HG03520 (cell line): ENCODE data around the gene TGIF1.
"Not testable (repeated sequence)": the region's sequence is repeated elsewhere in the genome, so short reads cannot be mapped to it uniquely, and the experiment has no call there.

Experiments used
- ATAC-seq: cut with Tn5 transposase; IDR thresholded peaks from one replicate; pipeline ENCODE4 v1.9.1; 2021; ENCODE audit warnings: mild to moderate bottlenecking, moderate library complexity; ENCODE audit not compliant: unreplicated experiment

The TGIF1 gene

DNA sequence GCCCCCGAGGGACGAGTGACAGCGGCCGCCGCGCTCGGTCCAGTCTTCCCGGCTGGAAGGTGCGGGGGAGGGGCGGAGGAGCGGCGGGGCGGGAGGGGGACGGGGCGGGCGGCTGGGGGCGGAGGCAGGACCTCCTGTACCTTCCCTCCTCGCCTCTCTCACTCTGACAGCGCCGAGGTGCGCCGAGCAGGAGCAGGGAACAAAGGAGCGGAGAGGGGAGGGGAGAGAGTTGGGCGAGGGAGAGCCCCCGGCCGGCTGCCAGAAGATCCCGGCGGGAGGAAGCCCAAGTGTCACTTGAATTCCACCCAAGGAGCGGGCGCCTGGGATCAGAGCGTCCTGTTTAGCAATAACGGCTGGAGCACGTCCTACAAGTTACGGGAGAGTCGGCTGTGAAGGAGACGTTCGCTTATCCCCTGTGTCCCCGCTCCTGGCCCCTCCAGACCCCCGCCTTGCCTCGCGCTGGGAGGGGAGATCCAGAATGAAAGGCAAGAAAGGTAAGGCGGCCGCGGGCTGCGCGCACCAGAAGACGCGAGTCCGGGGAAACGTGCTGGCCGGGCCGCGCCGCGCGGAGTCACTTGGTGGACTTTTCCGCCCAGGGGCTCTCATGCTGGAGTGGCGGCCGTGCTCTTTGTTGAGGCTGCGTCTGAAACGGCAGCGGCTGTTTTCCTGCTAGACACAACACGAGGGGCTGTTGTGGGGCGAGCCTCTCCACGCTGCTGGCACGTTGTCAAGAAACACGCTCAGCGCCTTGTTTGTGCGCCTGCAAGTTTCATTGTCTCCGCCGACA, at the start of gene TGIF1:
Gene TGIF1, plus strand, starts transcription at position 161 of the 787 bp plus-strand sequence. Its CDS starts 318 bp downstream, at position 479.
- no peak for ATAC-seq

DNA sequence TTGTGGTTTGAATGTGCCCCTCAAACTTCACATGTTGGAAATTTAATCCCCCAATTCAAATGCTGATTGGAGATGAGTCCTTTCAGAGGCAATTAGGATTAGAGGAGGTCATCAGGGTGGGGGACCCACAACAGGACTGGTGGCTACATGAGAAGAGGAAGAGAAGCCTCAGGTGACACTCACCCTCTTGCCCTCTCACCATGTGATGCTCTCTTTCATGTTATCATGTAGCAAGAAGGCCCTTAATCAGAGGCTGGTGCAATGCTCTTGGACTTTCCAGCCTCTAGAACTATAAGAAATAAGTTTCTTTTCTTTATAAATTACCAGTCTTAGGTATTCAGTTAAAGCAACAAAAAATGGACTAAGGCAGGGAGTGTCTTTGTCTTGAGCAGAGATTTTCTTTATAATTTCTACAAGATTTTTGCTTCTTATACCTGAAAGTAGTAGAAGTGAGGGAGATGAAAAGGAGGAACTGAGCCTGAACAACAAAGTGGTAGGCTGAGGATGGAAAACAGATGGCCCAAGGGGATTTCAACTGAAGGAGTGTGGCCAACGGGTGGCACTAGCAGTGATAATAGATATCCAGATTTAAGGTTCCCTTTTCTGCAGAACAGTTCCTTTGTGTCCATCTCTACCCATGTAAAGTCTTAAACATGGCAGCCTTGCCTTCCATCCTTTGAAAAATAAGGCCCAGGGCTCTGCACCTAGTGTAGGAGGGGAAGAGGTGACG, 49.2 kb upstream of the TGIF1 start:
- ATAC-seq: no peak

DNA sequence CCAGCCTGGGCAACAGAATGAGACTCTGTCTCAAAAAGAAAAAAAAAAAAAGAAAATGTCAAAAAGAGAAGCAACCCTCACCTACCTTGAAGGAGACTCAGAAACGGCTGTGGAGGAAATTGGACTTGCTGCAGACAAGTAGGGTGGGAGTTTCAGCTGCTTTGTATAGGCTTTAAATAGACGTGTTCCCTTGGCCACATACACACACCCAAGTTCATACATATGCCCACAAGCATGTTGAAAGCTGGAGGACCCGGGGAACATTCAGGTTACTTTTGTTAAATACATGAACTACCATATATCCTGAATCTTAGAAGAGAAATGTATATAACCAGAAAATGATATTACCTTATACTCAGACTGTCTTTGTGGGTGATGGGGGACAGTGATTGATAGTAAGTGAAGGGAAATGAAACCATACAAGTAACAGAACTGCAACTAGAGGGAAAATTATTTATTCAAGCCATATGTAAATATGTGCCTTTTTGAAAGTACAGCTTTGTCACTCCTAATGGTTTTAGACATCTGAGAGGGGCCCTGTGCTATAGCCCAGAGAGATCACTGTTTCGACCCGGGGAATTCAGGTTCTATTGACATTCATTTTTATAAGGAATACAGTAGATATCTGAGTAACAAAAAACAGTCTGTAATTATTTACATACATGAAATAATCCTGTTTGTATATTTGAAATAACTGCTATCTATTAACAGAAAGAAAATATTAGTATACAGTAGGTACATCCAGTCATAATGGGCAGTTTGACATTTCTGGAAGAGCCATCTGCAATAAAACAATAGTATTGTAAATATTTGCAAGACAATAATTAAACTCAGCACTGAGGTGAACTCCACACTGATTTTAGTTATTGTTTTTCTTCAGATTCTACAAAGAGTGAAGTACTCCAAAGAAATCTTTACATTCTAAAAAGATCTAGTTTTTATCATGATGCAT, 48.0 kb upstream of the TGIF1 start:
- ATAC-seq: peak; percentile 93

DNA sequence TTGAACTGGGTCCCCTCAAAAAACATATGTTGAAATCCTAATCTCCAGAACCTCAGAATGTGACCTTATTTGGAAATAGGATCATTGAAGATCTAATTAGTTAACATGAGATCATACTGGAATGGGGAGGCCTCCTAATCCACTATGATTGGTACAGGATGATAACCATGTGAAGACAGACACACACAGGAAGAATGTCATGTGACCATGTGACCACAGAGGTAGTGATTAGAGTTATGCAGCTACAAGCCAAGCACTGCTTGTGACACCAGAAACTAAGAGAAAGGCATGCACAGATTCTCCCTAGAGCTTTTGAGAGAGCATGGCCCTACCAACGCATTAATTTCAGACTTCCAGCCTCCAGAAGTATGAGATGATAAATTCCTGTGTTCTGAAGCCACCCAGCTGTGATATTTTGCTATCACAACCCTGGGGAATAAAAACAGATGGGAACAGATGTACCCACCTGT, 47.0 kb upstream of the TGIF1 start:
- ATAC-seq: no peak

DNA sequence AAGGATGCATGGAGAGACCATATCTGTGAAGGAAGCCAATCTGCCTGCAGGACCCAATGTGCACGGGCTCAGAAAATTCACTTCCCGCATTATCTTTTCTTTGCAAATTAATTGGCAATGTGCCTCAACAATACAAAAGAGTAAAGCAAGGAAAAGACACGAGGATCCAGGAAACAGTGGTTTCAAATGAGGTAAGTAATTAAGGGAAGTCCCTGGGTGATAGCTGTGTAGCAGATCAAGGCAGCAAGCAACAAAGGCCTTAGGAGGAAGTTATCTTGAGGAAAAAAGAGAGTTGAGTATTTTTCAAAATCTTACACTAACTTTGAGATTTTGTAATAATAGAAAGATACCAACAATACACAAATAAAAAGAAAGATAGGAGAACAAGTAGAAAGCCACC, 44.3 kb upstream of the TGIF1 start:
- ATAC-seq: no peak

DNA sequence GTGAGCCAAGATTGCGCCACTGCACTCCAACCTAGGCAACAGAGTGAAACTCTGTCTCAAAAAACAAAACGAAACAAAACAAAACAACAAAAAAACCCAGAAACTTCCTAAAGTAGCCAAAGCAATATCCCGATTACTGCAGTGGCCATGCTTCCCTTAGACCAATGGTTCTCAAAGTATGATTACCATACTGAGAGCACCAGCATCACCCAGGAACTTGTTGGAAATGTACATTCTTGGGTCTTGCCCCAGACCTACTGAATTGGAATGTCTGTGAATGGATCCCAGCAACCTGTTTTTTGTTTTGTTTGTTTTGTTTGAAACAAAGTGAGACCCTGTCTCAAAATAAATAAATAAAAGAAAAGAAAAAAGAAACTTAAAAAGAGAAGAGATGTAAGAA, 41.9 kb upstream of the TGIF1 start:
- ATAC-seq: no peak

DNA sequence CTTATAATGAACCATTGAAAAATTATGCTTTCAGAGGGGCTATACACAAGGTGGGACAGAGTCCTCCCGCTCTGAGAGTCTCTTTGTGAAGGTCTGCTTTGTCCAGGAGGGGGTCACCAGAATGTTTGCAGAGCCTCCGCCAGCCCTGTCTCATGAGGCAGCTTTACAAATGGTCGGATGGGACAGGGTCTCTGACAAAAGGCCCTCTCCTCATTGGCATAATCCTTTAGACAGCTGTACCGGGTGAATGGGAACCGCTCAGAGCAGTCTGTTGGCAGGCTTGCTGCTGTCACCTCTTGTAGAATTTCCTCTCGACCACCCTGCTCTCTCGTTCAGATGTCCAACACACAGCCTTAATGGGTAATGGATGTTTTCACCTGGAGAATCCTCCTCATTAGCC, 40.2 kb upstream of the TGIF1 start:
- ATAC-seq: no peak

DNA sequence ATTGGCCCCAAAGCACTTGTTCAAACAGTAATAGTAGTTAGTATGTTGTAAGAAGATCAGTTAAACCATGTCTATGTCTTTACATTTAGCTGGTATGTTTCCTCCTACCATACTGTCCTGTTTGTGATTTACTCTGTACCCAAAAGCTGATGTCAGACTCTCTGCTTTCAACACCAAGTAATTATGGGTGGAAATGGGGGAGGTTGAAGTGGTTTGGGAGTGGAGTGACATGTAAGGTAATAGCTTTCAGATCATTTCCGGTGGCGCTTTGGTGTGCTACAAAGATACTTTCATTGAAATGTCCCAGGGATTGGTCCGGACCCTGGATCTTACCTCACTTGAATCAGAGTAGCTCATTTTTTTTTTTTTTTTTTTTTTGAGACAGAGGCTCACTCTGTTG, 39.7 kb upstream of the TGIF1 start:
- no peak for ATAC-seq

DNA sequence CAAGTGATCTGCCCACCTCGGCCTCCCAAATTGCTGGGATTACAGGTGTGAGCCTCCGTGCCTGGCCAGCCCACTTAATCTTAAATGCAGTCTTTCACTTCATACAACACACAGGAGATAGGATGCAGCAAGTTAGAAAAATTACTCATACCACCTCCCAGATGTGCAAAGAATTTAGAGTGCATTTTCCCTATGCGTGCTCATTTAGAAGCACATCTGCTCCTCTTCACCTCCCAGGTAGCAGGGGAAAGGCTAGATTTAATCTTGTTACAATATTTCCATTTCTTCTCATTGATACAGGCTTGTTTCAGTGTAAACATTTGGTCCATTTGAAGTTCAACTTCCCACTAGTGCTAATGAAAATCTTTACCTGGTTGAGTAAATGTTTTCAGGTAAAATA, 39.1 kb upstream of the TGIF1 start:
- not testable (repeated sequence) for ATAC-seq

DNA sequence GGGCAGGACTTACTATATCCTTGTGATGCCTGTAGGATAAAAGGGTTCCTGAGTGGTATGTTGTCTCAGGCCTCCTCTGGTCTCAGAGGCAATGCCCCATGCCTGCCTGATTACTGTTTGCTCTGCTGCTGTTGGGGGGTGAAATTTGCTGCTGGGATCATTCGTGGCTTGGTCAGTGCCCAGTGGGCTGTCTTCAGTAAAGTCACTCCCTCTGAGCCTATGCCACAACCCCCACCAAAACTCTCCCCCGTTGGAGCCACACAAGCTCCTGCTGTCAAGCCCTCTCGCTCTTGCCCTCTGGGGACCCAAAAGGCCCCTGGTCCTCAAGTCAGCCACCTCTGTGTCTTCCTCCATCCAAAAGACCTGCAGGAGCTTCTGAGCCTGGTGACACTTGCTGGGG, 38.6 kb upstream of the TGIF1 start:
- ATAC-seq: no peak

DNA sequence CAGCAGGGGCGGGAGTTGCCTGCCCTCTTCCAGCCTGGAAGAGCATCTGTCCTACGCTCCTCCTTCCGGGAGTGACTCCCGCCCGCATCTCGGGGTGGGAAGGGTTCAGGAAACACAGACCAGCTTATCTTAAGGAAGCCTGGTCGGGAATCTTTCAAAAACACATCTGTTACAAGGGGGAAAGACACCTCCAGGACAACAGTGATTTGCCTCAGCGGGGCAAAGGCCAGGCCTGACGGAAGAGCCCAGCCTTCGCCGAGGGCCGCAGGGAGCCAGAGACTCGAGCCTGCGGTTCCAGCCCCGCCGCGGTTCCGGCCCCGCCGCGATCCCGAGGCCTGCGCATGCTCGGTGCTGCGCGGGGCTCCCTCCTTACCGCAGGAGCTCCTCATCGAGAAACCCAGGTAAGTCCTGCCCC, 38.1 kb upstream of the TGIF1 start:
- ATAC-seq: no peak

DNA sequence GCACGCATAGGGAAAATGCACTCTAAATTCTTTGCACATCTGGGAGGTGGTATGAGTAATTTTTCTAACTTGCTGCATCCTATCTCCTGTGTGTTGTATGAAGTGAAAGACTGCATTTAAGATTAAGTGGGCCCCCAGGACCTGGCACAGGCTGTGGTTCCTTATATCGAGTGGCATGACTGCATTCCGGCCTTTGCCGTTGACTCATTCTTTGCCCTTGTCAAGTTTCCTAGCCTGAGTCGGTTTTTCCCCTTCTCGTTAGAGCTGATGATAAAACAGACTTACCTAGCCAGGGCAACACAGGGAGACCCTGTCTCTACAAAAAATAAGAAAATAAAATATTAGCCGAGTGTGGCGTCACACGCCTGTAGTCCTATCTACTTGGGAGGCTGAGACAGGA, 37.4 kb upstream of the TGIF1 start:
- ATAC-seq: not testable (repeated sequence)

DNA sequence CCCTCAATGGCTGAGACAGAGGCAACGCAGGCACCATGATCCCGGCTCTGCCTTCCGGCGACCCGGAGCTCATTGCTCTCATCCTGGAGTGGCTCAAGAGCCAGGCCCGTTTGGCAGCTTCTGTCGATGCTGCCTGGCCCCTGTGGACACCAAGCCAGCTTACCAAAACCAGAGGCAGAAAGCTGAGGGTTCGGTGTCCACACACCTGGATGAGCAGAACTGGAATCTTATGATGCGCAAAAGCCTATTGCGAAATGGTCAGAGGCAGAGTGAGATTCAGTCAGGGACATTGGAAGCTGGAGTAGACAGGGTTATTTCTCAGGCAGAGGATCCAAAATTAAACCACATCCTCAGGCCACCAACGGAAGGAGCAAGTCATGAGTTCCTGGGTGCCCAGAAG, 34.9 kb upstream of the TGIF1 start:
- no peak for ATAC-seq

DNA sequence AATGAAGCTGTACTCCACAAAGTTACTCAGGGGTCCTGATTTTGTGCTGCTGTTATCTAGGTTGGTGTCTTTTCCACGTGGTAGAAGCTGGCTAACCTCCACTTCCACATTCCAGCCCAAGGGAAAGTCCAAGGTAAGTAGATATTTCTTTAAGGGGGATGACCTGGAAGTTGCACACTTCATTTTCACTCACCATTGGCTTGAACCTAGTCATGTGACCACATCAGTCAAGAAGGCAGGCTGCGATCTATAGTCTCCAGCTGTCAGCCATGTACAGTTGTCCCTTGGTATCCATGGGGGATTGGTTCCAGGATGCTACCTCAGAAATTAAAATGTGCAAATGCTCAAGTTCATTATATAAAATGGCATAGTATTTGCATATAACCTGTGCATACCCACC, 31.9 kb upstream of the TGIF1 start:
- no peak for ATAC-seq

DNA sequence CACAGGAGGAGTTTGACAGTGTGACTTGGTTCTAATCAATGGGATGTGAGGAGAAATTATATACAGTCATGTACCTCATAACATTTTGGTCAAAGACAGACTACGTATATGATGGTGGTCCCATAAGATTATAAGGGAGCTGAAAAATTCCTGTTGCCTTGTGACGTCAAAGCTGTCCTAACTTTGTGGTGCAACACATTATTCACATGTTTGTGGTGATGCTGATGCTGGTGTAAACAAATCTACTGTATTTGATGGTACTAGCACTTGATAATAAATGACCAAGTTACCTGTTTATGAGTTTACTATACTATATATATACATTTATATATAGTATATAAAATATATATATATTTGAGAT, 29.1 kb upstream of the TGIF1 start:
- no peak for ATAC-seq

DNA sequence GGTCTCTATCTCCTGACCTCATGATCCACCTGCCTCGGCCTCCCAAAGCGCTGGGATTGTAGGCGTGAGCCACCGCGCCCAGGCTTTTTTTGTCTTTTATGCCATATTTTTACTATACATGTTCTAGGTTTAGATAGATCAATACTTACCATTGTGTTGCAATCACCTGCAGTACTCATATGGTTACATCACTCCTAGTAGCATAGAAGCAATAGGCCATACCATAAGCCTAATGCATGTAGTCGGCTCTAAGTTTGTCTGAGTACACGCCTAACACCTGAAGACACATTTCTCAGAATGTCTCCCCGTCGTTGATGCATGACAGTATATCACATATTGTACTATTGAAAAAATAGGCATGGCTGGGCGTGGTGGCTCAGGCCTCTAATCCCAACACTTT, 27.1 kb upstream of the TGIF1 start:
- ATAC-seq: no peak

DNA sequence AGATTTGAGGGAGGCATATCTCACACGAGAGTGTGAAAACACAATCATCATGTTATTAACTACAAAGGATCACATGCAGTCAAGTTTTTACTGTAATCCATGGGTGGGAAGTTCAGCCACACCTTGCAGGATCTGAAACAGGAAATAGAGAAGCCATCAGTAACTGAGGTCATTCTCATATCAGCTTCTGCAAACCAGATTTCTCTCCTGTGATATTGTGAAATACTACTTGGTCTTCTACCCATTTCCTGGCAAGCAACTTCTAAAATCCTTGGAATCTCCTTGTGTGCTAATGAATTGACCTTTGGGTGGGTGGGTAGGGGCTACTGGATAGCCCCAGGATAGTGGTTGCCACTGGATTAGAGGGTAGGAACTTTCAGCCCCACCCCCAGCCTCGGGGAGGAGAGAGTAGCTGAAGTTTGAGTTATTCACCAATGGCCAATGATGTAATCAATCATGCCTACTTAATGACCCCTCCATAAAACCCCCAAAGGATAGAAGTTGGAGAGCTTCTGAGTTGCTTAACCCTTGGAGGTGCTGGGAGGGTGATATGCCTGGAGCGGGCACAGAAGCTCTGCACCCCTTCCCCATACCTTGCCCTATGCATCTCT, 25.6 kb upstream of the TGIF1 start:
- ATAC-seq: no peak

DNA sequence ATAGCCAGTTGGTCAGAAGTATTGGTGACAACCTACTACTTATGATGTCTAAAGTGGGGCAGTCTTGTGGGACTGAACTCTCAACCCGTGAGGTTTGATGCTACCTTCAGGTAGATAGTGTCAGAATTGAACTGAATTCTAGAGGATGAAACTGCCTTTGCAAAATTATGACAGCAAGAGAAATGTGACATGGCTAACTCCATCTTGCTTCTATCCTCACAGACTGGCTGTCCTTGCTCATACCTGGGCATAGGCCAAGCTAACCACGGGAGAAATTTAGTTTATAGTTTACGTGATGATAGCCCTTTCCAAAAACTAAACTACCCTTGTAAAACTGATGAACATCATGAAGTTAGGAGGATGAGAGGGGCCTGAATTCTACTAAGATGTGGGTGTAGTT, 24.9 kb upstream of the TGIF1 start:
- ATAC-seq: no peak

DNA sequence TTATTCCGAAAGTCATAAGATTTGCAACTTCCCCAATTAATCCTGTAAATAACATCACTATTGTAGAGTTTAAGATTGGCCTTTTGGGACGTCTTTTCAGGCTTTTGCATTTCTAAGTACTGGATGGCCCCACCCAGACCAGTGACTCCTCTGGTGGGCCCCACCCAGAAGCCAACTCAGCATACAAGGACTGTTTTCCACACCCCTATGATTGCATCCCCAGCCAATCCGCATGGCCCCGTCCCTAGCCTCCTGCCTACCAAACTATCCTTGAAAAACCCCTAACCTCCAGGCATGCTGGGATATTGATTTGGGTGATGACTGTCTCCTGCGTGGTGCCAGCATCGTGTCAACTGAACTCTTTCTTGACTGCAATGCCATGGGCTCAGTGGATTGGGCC, 24.5 kb upstream of the TGIF1 start:
- ATAC-seq: no peak

DNA sequence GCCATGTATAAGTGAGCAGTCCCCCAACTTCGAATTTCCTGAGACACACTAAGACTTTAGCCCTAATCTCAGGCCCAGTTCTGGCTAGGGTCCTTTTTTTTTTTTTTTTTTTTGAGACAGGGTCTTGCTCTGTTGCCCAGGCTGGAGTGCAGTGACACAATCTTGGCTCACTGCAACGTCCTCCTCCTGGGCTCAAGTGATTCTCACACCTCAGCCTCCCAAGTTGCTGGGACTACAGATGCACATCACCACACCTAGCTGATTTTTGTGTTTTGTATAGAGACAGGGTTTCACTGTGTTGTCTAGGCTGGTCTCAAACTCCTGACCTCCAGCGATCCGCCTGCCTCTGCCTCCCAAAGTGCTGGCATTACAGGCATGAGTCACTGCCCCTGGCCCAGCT, 23.9 kb upstream of the TGIF1 start:
- ATAC-seq: no peak

DNA sequence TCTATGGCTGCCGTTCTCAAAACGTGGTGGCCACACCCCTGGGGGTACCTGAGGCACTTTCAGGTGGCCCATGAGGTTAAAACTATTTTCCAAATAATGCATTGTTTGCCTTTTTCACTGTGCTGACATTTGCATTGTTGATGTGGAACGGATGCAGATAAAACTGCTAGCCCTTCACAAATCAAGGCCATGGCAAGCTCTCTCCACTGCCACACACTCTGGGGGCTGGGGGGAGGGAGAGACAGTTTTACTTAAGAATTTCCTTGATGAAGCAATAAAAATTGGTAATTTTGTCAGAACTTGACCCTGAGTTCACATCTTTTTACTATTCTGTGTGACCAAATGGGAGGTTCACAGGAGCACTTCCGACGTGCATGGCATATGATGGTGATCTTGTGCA, 22.0 kb upstream of the TGIF1 start:
- no peak for ATAC-seq
